K562 (cell line): ENCODE data around the gene PHACTR3. TPM values are rescaled to one million over a fixed set of nuclear protein-coding genes. Genes with fewer than 3 reads are reported as not detected.
A peak's percentile ranks its signal among the peaks of the same experiment; 100 is the strongest.

Source experiments
- BMI1 ChIP-seq: fragments of 150-350 bp; IDR thresholded peaks from 2 replicates; pipeline ENCODE4 v1.6.1; 2014; ENCODE audit warnings: low read length
- CCAR2 ChIP-seq: fragments of 200-400 bp; formaldehyde crosslinking; IDR thresholded peaks from 2 replicates; pipeline ENCODE4 v1.6.1; 2017; ENCODE audit warnings: mild to moderate bottlenecking, low read depth, low read length
- GABPB2 ChIP-seq: fragments of 250-450 bp; sonication (Bioruptor Pico); conservative IDR thresholded peaks from 2 replicates; pipeline ENCODE4 v1.5.1; 2021; ENCODE audit warnings: mild to moderate bottlenecking
- NCOR1 ChIP-seq: fragments of 450-650 bp; IDR thresholded peaks from 2 replicates; pipeline ENCODE4 v1.6.1; 2016; ENCODE audit warnings: mild to moderate bottlenecking, moderate library complexity
- NR2F6 ChIP-seq: fragments of 450-650 bp; formaldehyde crosslinking; IDR thresholded peaks from 2 replicates; pipeline ENCODE4 v1.4.0; 2020; ENCODE audit warnings: mild to moderate bottlenecking
- OTX1 ChIP-seq: fragments of 450-650 bp; formaldehyde crosslinking; IDR thresholded peaks from 2 replicates; pipeline ENCODE4 v1.4.0; 2022; ENCODE audit warnings: mild to moderate bottlenecking
- PURB ChIP-seq: sonication (generic); formaldehyde crosslinking; IDR thresholded peaks from 2 replicates; pipeline ENCODE4 v1.9.0; 2021; ENCODE audit warnings: low read depth, mild to moderate bottlenecking, missing genetic modification reagents
- SNRNP70 ChIP-seq: fragments of 200-400 bp; formaldehyde crosslinking; optimal IDR thresholded peaks from 2 replicates; pipeline ENCODE3; 2017; ENCODE audit warnings: low read depth, low read length
- TCF7 ChIP-seq: sonication (generic); IDR thresholded peaks from 2 replicates; pipeline ENCODE4 v1.6.1; 2016; ENCODE audit warnings: antibody characterized with exemption, borderline replicate concordance
- TEAD2 ChIP-seq: fragments of 450-650 bp; IDR thresholded peaks from 2 replicates; pipeline ENCODE4 v1.6.1; 2016; ENCODE audit warnings: missing genetic modification characterization, control low read depth, missing compliant biosample characterization
- polyA plus RNA-seq, 8 experiments: library from polyadenylated mRNA; depleted of rRNA in 4 of 8; stranded (reverse) in 5 of 8; unstranded in 3 of 8; fragments of >200 nt; fragmentation: Nextera tagmentation in 2 of 8; fragmentation: Illumina TruSeq in 1 of 8; extraction: Ambion mirVana in 2 of 8; extraction: Trizol in 1 of 8; gene quantifications; 2 replicates each; pipeline versions ENCODE4 v1.2.1 to v1.2.3, GENCODE V29; 2011 to 2014; ENCODE audit warnings: inconsistent platforms in 1 of 8, missing spikeins in 1 of 8
- total RNA-seq, 7 experiments: library from RNA; depleted of rRNA in 6 of 7; stranded (reverse); fragments of >200 nt in 6 of 7; fragmentation: Illumina TruSeq in 2 of 7; extraction: Trizol in 2 of 7; gene quantifications; 2 replicates each; pipeline versions ENCODE4 v1.2.1 to v1.2.3, GENCODE V29; 2011 to 2021; ENCODE audit warnings: low replicate concordance in 1 of 7
- TF ChIP-seq, protein P1 (sequence below): fragments of 250-450 bp; sonication (Bioruptor Pico); IDR thresholded peaks from 2 replicates; pipeline ENCODE4 v1.5.0; 2021; ENCODE audit warnings: mild to moderate bottlenecking, moderate library complexity
- TF ChIP-seq, protein P2 (sequence below): fragments of 250-450 bp; sonication (Bioruptor Pico); IDR thresholded peaks from 2 replicates; pipeline ENCODE4 v1.5.0; 2020; ENCODE audit warnings: mild to moderate bottlenecking
- TF ChIP-seq, protein P3 (sequence below): fragments of 250-450 bp; sonication (Bioruptor Pico); IDR thresholded peaks from 2 replicates; pipeline ENCODE4 v1.4.0; 2020; ENCODE audit warnings: mild to moderate bottlenecking, moderate library complexity
- TF ChIP-seq, protein P4 (sequence below), 2 experiments: fragments of 450-650 bp; formaldehyde crosslinking in 1 of 2; IDR thresholded peaks; 2 replicates each; pipeline versions ENCODE4 v1.4.0 to v1.6.1; 2014 to 2020; ENCODE audit warnings: mild to moderate bottlenecking in 2 of 2, borderline replicate concordance in 1 of 2, low read depth in 1 of 2

The PHACTR3 gene
- total and polyA plus RNA-seq, 9 of the 15 experiments (the other 6 are each of a cell fraction or from before 2014, with no cell fraction given), result not detected

DNA sequence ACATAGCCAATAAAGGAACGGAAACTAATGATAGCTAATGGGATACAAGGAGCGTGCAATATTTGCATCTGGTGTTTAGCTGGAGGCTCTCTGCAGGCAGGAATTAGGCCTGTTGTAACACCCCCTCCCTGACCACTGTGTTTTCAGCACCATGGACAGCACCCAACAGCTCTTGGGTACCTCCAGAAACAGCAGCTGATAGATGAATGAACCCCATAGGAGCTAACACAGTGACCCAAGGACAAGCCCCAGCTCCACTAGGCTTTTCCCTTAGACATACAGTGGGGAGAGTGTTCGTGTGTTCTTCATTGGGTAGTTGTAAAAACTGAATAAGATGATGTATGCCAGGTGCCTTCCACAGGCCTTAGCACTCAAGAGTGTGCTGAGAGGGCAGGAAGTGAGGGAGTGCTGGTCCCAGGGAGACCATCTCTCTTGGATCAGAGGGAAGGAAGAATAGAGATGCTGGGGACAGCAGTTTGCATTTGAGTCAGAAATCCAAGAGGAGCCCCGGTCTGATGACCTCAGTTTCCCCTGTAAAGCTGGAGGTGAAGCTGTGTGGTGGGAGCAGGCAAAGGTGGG lies 161.3 kb downstream of the PHACTR3 start (continued):
- TF ChIP-seq, protein P1, sequence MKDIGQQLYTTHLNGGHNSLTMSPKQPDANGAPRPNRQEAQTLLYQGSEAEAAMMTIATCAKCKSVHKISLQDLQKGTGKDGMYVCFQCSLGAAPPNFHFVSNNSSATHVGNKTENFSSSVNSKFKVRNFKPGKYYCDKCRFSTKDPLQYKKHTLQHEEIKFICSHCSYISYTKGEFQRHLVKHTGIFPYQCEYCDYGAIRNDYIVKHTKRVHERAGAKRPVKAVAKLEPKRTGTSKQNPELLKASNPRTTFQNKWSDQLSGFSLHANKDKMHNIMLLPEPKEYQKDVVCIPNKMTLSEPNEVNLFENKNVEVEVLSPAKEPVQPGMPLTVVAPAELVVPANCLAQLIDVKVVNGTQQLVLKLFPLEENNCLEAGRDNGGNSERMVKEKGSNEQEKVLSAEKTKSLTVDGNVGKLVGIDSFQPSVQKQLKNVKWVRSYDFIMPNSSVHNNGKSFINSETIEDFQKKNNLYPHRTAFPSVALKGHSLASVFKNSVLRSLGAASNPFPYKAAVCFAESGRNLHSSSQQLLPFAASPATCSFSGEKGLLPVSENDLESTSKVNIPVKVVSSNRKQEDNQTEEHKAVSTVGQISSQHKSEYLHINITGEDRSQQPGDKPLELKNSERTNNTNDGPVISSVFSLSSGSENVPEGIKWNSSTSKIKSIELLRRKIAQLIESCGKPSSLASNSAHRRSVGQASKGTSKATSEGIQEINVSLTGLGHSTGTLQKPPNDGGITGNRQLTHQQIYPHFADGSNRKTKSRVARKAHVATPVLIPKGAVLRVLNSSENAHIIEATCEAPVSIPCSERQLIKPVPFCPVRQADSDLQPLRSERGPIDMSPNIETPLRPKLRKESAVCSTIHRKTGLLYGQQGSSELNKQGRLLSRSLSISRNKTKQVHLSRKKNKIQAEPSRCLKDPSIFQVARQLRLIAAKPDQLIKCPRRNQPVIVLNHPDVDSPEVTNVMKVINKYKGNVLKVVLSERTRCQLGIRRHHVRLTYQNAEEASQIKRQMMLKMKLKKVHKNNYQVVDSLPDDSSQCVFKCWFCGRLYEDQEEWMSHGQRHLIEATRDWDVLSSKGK, result no peak
- TF ChIP-seq PURB (CRISPR knock-in tag), result no peak
- TF ChIP-seq, protein P2, sequence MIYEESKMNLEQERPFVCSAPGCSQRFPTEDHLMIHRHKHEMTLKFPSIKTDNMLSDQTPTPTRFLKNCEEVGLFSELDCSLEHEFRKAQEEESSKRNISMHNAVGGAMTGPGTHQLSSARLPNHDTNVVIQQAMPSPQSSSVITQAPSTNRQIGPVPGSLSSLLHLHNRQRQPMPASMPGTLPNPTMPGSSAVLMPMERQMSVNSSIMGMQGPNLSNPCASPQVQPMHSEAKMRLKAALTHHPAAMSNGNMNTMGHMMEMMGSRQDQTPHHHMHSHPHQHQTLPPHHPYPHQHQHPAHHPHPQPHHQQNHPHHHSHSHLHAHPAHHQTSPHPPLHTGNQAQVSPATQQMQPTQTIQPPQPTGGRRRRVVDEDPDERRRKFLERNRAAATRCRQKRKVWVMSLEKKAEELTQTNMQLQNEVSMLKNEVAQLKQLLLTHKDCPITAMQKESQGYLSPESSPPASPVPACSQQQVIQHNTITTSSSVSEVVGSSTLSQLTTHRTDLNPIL (CRISPR knock-in tag), result no peak
- TF ChIP-seq GABPB2 (CRISPR knock-in tag), result no peak
- TF ChIP-seq TCF7, result no peak
- TF ChIP-seq, protein P3, sequence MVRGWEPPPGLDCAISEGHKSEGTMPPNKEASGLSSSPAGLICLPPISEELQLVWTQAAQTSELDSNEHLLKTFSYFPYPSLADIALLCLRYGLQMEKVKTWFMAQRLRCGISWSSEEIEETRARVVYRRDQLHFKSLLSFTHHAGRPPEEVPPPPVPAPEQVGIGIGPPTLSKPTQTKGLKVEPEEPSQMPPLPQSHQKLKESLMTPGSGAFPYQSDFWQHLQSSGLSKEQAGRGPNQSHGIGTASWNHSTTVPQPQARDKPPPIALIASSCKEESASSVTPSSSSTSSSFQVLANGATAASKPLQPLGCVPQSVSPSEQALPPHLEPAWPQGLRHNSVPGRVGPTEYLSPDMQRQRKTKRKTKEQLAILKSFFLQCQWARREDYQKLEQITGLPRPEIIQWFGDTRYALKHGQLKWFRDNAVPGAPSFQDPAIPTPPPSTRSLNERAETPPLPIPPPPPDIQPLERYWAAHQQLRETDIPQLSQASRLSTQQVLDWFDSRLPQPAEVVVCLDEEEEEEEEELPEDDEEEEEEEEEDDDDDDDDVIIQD (CRISPR knock-in tag), result no peak
- no peak for TF ChIP-seq TEAD2 (tag)
- TF ChIP-seq SNRNP70, result no peak
- no peak for TF ChIP-seq CCAR2
- TF ChIP-seq NCOR1, result no peak
- TF ChIP-seq, protein P4, sequence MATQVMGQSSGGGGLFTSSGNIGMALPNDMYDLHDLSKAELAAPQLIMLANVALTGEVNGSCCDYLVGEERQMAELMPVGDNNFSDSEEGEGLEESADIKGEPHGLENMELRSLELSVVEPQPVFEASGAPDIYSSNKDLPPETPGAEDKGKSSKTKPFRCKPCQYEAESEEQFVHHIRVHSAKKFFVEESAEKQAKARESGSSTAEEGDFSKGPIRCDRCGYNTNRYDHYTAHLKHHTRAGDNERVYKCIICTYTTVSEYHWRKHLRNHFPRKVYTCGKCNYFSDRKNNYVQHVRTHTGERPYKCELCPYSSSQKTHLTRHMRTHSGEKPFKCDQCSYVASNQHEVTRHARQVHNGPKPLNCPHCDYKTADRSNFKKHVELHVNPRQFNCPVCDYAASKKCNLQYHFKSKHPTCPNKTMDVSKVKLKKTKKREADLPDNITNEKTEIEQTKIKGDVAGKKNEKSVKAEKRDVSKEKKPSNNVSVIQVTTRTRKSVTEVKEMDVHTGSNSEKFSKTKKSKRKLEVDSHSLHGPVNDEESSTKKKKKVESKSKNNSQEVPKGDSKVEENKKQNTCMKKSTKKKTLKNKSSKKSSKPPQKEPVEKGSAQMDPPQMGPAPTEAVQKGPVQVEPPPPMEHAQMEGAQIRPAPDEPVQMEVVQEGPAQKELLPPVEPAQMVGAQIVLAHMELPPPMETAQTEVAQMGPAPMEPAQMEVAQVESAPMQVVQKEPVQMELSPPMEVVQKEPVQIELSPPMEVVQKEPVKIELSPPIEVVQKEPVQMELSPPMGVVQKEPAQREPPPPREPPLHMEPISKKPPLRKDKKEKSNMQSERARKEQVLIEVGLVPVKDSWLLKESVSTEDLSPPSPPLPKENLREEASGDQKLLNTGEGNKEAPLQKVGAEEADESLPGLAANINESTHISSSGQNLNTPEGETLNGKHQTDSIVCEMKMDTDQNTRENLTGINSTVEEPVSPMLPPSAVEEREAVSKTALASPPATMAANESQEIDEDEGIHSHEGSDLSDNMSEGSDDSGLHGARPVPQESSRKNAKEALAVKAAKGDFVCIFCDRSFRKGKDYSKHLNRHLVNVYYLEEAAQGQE (IDR thresholded peaks at IDR 0.05; ENCODE audit: borderline replicate concordance), result peak; percentile 98
- TF ChIP-seq, protein P4 (CRISPR knock-in tag; IDR thresholded peaks at IDR 0.05; ENCODE audit: low read depth), result peak; percentile 95
- no peak for TF ChIP-seq NR2F6
- TF ChIP-seq BMI1, result no peak
- TF ChIP-seq OTX1 (CRISPR knock-in tag), result no peak
